H9 (cell line): Measurements from ENCODE around the gene BDNF. TPM values are rescaled to one million over a fixed set of nuclear protein-coding genes. Genes with fewer than 3 reads are reported as not detected.

Experiments used
- DNase-seq: peaks from one replicate; pipeline ENCODE4 v3.0.0-alpha.2; 2017
- H2AFZ ChIP-seq: one replicate; pipeline ENCODE4 v1.6.1; 2013; ENCODE audit warnings: mild to moderate bottlenecking, low read length, control low read depth, moderate library complexity
- H2AK5ac ChIP-seq: 2 replicates; pipeline ENCODE4 v1.6.1; 2013; ENCODE audit warnings: low read length, control low read depth, mixed read lengths; ENCODE audit not compliant: insufficient read length
- H2BK120ac ChIP-seq: one replicate; pipeline ENCODE4 v1.6.1; 2013; ENCODE audit warnings: low read depth, mild to moderate bottlenecking, low read length, control low read depth, inconsistent platforms; ENCODE audit not compliant: poor library complexity, severe bottlenecking
- H2BK12ac ChIP-seq: 2 replicates; pipeline ENCODE4 v1.6.1; 2013; ENCODE audit warnings: low read length, control low read depth, mixed read lengths, low read depth; ENCODE audit not compliant: insufficient read length
- H2BK15ac ChIP-seq: 2 replicates; pipeline ENCODE4 v1.6.1; 2013; ENCODE audit warnings: low read depth, low read length, control low read depth
- H2BK20ac ChIP-seq: one replicate; pipeline ENCODE4 v1.6.1; 2013; ENCODE audit warnings: low read depth, mild to moderate bottlenecking, low read length, control low read depth, inconsistent platforms; ENCODE audit not compliant: poor library complexity, severe bottlenecking
- H2BK5ac ChIP-seq: 2 replicates; pipeline ENCODE4 v1.6.1; 2013; ENCODE audit warnings: low read length, control low read depth, mixed read lengths; ENCODE audit not compliant: insufficient read length
- H3K14ac ChIP-seq: 2 replicates; pipeline ENCODE4 v1.6.1; 2013; ENCODE audit warnings: low read length, control low read depth; ENCODE audit not compliant: insufficient read depth
- H3K18ac ChIP-seq: 2 replicates; pipeline ENCODE4 v1.6.1; 2013; ENCODE audit warnings: low read depth, mild to moderate bottlenecking, mixed read lengths, low read length, control low read depth; ENCODE audit not compliant: insufficient read length
- H3K23ac ChIP-seq: 2 replicates; pipeline ENCODE4 v1.6.1; 2013; ENCODE audit warnings: low read length, control low read depth, mixed read lengths, low read depth; ENCODE audit not compliant: insufficient read length
- H3K23me2 ChIP-seq: 2 replicates; pipeline ENCODE4 v1.6.1; 2013; ENCODE audit warnings: low read depth, mild to moderate bottlenecking, mixed read lengths, low read length, control low read depth; ENCODE audit not compliant: insufficient read length, poor library complexity, severe bottlenecking
- H3K27ac ChIP-seq: 2 replicates; pipeline ENCODE4 v1.5.1; 2013; ENCODE audit warnings: low read length, control low read depth, mixed read lengths, low read depth; ENCODE audit not compliant: insufficient read length
- H3K27me3 ChIP-seq: 2 replicates; pipeline ENCODE4 v1.6.1; 2013; ENCODE audit warnings: low read length, control low read depth, inconsistent platforms; ENCODE audit not compliant: insufficient read depth
- H3K4ac ChIP-seq: 2 replicates; pipeline ENCODE4 v1.6.1; 2013; ENCODE audit warnings: low read depth, mild to moderate bottlenecking, control low read depth, inconsistent platforms, low read length, moderate library complexity
- H3K4me1 ChIP-seq: 2 replicates; pipeline ENCODE4 v1.6.1; 2013; ENCODE audit warnings: low read length, control low read depth, inconsistent platforms; ENCODE audit not compliant: insufficient read depth
- H3K4me2 ChIP-seq: 2 replicates; pipeline ENCODE4 v1.6.1; 2013; ENCODE audit warnings: low read length, control low read depth, mixed read lengths; ENCODE audit not compliant: insufficient read length, insufficient read depth
- H3K56ac ChIP-seq: 2 replicates; pipeline ENCODE4 v1.6.1; 2013; ENCODE audit warnings: low read depth, mild to moderate bottlenecking, mixed read lengths, low read length, control low read depth; ENCODE audit not compliant: insufficient read length
- H3K79me1 ChIP-seq: 2 replicates; pipeline ENCODE4 v1.6.1; 2013; ENCODE audit warnings: low read depth, mild to moderate bottlenecking, moderate library complexity, low read length, control low read depth, inconsistent platforms; ENCODE audit not compliant: insufficient read depth, poor library complexity, severe bottlenecking
- H3K79me2 ChIP-seq: 2 replicates; pipeline ENCODE4 v1.6.1; 2013; ENCODE audit warnings: low read length, control low read depth, inconsistent platforms; ENCODE audit not compliant: insufficient read depth
- H3K9ac ChIP-seq: 2 replicates; pipeline ENCODE4 v1.6.1; 2013; ENCODE audit warnings: low read length, control low read depth, mixed read lengths; ENCODE audit not compliant: insufficient read length; ENCODE audit errors: extremely low read depth
- H3K9me3 ChIP-seq: one replicate; pipeline ENCODE4 v1.6.1; 2013; ENCODE audit warnings: low read depth, low read length, inconsistent platforms; ENCODE audit not compliant: control insufficient read depth
- H3T11ph ChIP-seq: one replicate; pipeline ENCODE4 v1.6.1; 2013; ENCODE audit warnings: mild to moderate bottlenecking, low read length, control low read depth, inconsistent platforms
- H4K20me1 ChIP-seq: one replicate; pipeline ENCODE4 v1.6.1; 2013; ENCODE audit not compliant: control insufficient read depth, insufficient read length, insufficient read depth
- H4K5ac ChIP-seq: 2 replicates; pipeline ENCODE4 v1.6.1; 2013; ENCODE audit warnings: low read depth, mild to moderate bottlenecking, mixed read lengths, low read length, control low read depth; ENCODE audit not compliant: insufficient read length
- H4K8ac ChIP-seq: replicated peaks from 2 replicates; pipeline ENCODE4 v1.6.1; 2013; ENCODE audit warnings: low read length, control low read depth, mixed read lengths, low read depth; ENCODE audit not compliant: insufficient read length
- H4K91ac ChIP-seq: 2 replicates; pipeline ENCODE4 v1.6.1; 2013; ENCODE audit warnings: low read depth, mild to moderate bottlenecking, moderate library complexity, mixed read lengths, low read length, control low read depth; ENCODE audit not compliant: insufficient read length
- H3K27ac Mint-ChIP-seq, 3 experiments: 2 replicates in 2 of 3; 3 replicates in 1 of 3; pipeline ENCODE4 v1.8.0; 2020 to 2021; ENCODE audit warnings: mixed read lengths in 3 of 3, mild to moderate bottlenecking in 1 of 3, moderate library complexity in 1 of 3
- H3K27me3 Mint-ChIP-seq: 2 replicates; pipeline ENCODE4 v1.8.0; 2021; ENCODE audit warnings: low read depth, mild to moderate bottlenecking, moderate library complexity, mixed read lengths
- H3K36me3 Mint-ChIP-seq, 3 experiments: 2 replicates in 2 of 3; 3 replicates in 1 of 3; pipeline ENCODE4 v1.8.0; 2020 to 2021; ENCODE audit warnings: low read depth in 3 of 3, mixed read lengths in 3 of 3; ENCODE audit not compliant: insufficient read depth in 1 of 3
- H3K4me1 Mint-ChIP-seq, 2 experiments: 2 replicates each; pipeline ENCODE4 v1.8.0; 2020; ENCODE audit warnings: mixed read lengths in 2 of 2
- H3K4me3 Mint-ChIP-seq, 2 experiments: 2 replicates in 1 of 2; 3 replicates in 1 of 2; pipeline ENCODE4 v1.8.0; 2020 to 2021; ENCODE audit warnings: mild to moderate bottlenecking in 2 of 2, mixed read lengths in 2 of 2, moderate library complexity in 1 of 2
- H3K9me3 Mint-ChIP-seq, 2 experiments: 2 replicates in 1 of 2; 3 replicates in 1 of 2; pipeline ENCODE4 v1.8.0; 2020; ENCODE audit warnings: mild to moderate bottlenecking in 2 of 2, mixed read lengths in 2 of 2, moderate library complexity in 1 of 2
- CTCF ChIP-seq: fragments of 200-600 bp; sonication (generic); conservative IDR thresholded peaks from 3 replicates; pipeline ENCODE4 v1.8.0; 2021; ENCODE audit warnings: antibody characterized with exemption, mild to moderate bottlenecking
- WGBS: extraction: QIAGEN DNeasy Blood & Tissue Kit; methylation state at CpG from one replicate; pipeline ENCODE4 v1.1.7; 2013; ENCODE audit warnings: missing lambda C conversion rate, low lambda C conversion rate, mixed read lengths; ENCODE audit not compliant: insufficient read length; ENCODE audit errors: extremely low coverage; 5-methylcytosine and 5-hydroxymethylcytosine counted together
- total RNA-seq: library from RNA; stranded (reverse); gene quantifications from 2 replicates; pipeline ENCODE4 v1.2.1, GENCODE V29; 2021

BDNF gene
- total RNA-seq, 1 experiment from 2014 or later = 2.7 TPM

- Histone ChIP-seq H3K14ac (no peak overlapping the region), H2AK5ac (no peak overlapping the region), H3K27ac (no peak overlapping the region), H2BK120ac (no peak overlapping the region), H3K23ac (no peak overlapping the region), H3K18ac (no peak overlapping the region), H3K4me2 (no peak overlapping the region), H3K79me1 (no peaks in the 10 kb centered on the region), H2BK12ac (no peak overlapping the region), H3K23me2 (peaks cover 26% of the 10 kb centered on the region), H3K4me1 (0 out of 2 replicates have a peak, but pooled peaks cover 2% of the 10 kb centered on the region), H4K8ac (no peak overlapping the region), H4K5ac (no peak overlapping the region), H3K4ac (no peak overlapping the region), H3K27me3 (peaks cover 15% of the 10 kb centered on the region; the same call in 1 of the 2 replicates), H2BK20ac (no peak overlapping the region), H3T11ph (no peak overlapping the region), H4K91ac (no peak overlapping the region), H3K56ac (no peak overlapping the region), H2AFZ (no peak overlapping the region), H4K20me1 (no peaks in the 10 kb centered on the region), H3K9ac (no peak overlapping the region), H3K9me3 (no peaks in the 10 kb centered on the region), H2BK5ac (no peak overlapping the region), H2BK15ac (no peak overlapping the region), H3K79me2 (no peaks in the 10 kb centered on the region)
- H3K4me1 Mint-ChIP-seq = peaks cover 31 to 34% of the 10 kb centered on the region in 2 experiments
- no peak overlapping the region; a peak in 1 of 5 replicates for H3K4me3 Mint-ChIP-seq
- no peak overlapping the region for H3K27ac Mint-ChIP-seq
- H3K27me3 Mint-ChIP-seq = peaks cover 43% of the 10 kb centered on the region
- peaks cover 0 to 2% (median 0%) of the 10 kb centered on the region in 3 experiments; a peak in 1 of 7 replicates for H3K36me3 Mint-ChIP-seq
- no peaks in the 10 kb centered on the region for H3K9me3 Mint-ChIP-seq
- no CpG with 5 or more reads among the region's 6 CpGs for WGBS
- no peak for TF ChIP-seq CTCF
- no peak for DNase-seq
Measured at GRCh38 chr11:27702811-27703210, 2.6 kb upstream of the BDNF start.
